ENCODE data around the gene MPZL3.

DNA sequence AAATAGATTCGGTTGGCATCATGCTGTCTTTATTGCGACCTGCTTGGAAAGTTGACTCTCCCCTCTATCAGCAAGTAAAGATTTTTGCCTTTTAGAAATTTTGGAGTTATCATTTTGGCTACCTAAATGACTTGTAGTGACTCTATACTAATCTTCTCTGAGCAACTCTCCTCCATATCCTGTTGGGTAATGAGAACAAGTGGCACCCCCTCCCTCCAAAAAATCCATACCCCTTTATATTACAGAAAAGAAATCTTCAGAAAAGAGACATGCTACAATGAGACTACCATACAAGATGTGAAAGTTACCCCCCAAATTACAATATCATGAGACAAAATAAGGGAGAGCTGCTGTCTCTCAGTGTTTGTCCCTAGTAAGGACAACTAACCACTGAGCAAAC lies 28.6 kb downstream of the MPZL3 start:
- TF ChIP-seq, protein P1, sequence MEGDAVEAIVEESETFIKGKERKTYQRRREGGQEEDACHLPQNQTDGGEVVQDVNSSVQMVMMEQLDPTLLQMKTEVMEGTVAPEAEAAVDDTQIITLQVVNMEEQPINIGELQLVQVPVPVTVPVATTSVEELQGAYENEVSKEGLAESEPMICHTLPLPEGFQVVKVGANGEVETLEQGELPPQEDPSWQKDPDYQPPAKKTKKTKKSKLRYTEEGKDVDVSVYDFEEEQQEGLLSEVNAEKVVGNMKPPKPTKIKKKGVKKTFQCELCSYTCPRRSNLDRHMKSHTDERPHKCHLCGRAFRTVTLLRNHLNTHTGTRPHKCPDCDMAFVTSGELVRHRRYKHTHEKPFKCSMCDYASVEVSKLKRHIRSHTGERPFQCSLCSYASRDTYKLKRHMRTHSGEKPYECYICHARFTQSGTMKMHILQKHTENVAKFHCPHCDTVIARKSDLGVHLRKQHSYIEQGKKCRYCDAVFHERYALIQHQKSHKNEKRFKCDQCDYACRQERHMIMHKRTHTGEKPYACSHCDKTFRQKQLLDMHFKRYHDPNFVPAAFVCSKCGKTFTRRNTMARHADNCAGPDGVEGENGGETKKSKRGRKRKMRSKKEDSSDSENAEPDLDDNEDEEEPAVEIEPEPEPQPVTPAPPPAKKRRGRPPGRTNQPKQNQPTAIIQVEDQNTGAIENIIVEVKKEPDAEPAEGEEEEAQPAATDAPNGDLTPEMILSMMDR (IDR thresholded peaks at IDR 0.05): no peak
- TF ChIP-seq POLR2A (IDR thresholded peaks at IDR 0.05): no peak
